Fibroblast of skin of scalp (primary cell): Measurements from ENCODE around the gene RPL39L. TPM values are rescaled to one million over a fixed set of nuclear protein-coding genes. Genes with fewer than 3 reads are reported as not detected.
"Not testable (repeated sequence)": the region's sequence is repeated elsewhere in the genome, so short reads cannot be mapped to it uniquely, and the experiment has no call there.

Source experiments
- DNase-seq: peaks from one replicate; pipeline ENCODE4 v3.0.0-alpha.2; 2013
- polyA plus RNA-seq, 2 experiments: library from polyadenylated mRNA; unstranded; fragments of 120-200 nt; gene quantifications; one replicate each; pipeline ENCODE4 v1.2.1, GENCODE V29; 2013; ENCODE audit not compliant: insufficient read length in 2 of 2

RPL39L gene
- polyA plus RNA-seq (2013, experiment 1 of 2; ENCODE audit: insufficient read length) = 32.9 TPM
- polyA plus RNA-seq (2013, experiment 2 of 2; ENCODE audit: insufficient read length) = 29.8 TPM

- peak; percentile 87 for DNase-seq
Measured at GRCh38 chr3:187139126-187139894, at the start of gene RPL39L. Gene RPL39L, minus strand, starts transcription at chr3:187139496. Its CDS starts 18,196 bp downstream, at chr3:187121300.

GRCh38 chr3:187188931-187189330 lies 49.6 kb upstream of the RPL39L start:
- DNase-seq = no peak

GRCh38 chr3:187186801-187187421 lies 47.6 kb upstream of the RPL39L start:
- peak; percentile 74 for DNase-seq

- DNase-seq = no peak
Measured at GRCh38 chr3:187186375-187186774, 47.1 kb upstream of the RPL39L start.

- DNase-seq = no peak
Measured at GRCh38 chr3:187185759-187186158, 46.5 kb upstream of the RPL39L start.

GRCh38 chr3:187183903-187184302 lies 44.6 kb upstream of the RPL39L start:
- DNase-seq = no peak

- peak; percentile 54 for DNase-seq
Measured at GRCh38 chr3:187183210-187183862, 44.0 kb upstream of the RPL39L start.

GRCh38 chr3:187181454-187182170 lies 42.3 kb upstream of the RPL39L start:
- no peak for DNase-seq

- no peak for DNase-seq
Measured at GRCh38 chr3:187172929-187173328, 33.6 kb upstream of the RPL39L start.

GRCh38 chr3:187170911-187171310 lies 31.6 kb upstream of the RPL39L start:
- not testable (repeated sequence) for DNase-seq

GRCh38 chr3:187169231-187169960 lies 30.1 kb upstream of the RPL39L start:
- DNase-seq = peak; percentile 58

GRCh38 chr3:187167777-187168176 lies 28.5 kb upstream of the RPL39L start:
- DNase-seq = no peak

GRCh38 chr3:187166750-187167149 lies 27.5 kb upstream of the RPL39L start:
- no peak for DNase-seq

GRCh38 chr3:187165144-187165543 lies 25.8 kb upstream of the RPL39L start:
- peak; percentile 60 for DNase-seq

- no peak for DNase-seq
Measured at GRCh38 chr3:187162265-187162953, 23.1 kb upstream of the RPL39L start.

GRCh38 chr3:187161556-187161955 lies 22.3 kb upstream of the RPL39L start:
- no peak for DNase-seq

- DNase-seq = peak; percentile 11
Measured at GRCh38 chr3:187150599-187150998, 11.3 kb upstream of the RPL39L start.

GRCh38 chr3:187150186-187150585 lies 10.9 kb upstream of the RPL39L start:
- no peak for DNase-seq

GRCh38 chr3:187146389-187146788 lies 7.1 kb upstream of the RPL39L start:
- DNase-seq = no peak

GRCh38 chr3:187145149-187145895 lies 6.0 kb upstream of the RPL39L start:
- DNase-seq = no peak

GRCh38 chr3:187139895-187140253 lies 578 bp upstream of the RPL39L start:
- no peak for DNase-seq
